Stimulated activated CD4-positive, alpha-beta T cell treated with anti-CD3 and anti-CD28 coated beads, Interleukin-1b, Interleukin-23, amount 100 ng/mL, for 48 hours (primary cell): ENCODE results near the gene QPRT.
"Not testable (repeated sequence)": the region's sequence is repeated elsewhere in the genome, so short reads cannot be mapped to it uniquely, and the experiment has no call there.

Experiments
- DNase-seq: peaks from one replicate; pipeline ENCODE4 v3.0.0-alpha.2; 2020

Gene QPRT

DNA sequence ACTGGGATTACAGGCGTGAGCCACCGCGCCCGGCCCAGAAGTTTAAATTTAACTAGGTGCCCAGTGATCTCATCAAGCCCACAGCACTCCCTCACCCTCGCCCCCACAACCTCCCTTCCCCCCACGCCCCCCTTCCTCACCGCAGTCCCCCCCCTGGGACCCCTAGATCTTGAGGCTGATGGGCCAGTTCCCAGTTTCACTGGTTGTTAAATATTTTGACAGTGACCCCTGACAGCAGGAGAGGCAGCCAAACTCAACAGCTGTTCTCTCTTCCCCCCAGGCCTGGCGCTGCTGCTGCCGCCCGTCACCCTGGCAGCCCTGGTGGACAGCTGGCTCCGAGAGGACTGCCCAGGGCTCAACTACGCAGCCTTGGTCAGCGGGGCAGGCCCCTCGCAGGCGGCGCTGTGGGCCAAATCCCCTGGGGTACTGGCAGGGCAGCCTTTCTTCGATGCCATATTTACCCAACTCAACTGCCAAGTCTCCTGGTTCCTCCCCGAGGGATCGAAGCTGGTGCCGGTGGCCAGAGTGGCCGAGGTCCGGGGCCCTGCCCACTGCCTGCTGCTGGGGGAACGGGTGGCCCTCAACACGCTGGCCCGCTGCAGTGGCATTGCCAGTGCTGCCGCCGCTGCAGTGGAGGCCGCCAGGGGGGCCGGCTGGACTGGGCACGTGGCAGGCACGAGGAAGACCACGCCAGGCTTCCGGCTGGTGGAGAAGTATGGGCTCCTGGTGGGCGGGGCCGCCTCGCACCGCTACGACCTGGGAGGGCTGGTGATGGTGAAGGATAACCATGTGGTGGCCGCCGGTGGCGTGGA, 15.6 kb downstream of the QPRT start:
- DNase-seq: no peak

DNA sequence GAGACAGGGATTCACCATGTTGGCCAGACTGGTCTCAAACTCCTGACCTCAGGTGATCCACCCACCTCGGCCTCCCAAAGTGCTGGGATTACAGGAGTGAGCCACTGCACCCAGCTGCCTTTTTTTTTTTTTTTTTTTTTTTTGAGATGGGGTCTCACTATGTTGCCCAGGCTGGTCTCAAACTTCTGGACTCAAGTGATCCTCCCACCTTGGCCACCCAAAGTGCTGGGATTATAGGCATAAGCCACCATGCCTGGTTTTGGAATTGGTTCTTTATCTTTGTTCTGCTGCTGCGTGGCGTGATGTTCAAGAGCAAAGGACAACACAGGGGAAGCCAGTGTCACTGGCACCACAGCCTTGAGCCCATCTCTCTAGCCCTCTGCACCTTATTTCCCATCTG, 16.7 kb downstream of the QPRT start:
- not testable (repeated sequence) for DNase-seq

- no peak for DNase-seq
Measured at GRCh38 chr16:29696881-29697331, 17.9 kb downstream of the QPRT start.

GRCh38 chr16:29697391-29697790, 18.4 kb downstream of the QPRT start:
- no peak for DNase-seq

DNA sequence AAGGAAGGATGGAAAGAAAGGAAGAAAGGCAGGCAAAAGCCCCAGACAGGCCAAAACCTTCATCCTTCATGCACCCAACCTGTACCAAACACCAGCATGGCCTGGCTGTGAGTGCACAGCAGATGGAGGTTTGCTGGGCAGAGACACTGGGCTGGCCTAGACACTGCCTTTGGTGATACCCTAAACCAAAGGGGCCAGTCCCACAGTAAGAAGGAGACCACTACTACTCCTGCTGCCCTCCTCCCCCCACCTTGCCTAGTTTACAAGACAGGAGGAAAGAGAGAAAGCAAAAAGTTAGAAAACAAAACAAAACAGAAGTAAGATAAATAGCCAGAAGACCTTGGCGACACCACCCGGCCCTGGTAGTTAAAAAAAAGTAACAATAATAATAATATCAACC, 19.1 kb downstream of the QPRT start:
- DNase-seq: no peak

DNA sequence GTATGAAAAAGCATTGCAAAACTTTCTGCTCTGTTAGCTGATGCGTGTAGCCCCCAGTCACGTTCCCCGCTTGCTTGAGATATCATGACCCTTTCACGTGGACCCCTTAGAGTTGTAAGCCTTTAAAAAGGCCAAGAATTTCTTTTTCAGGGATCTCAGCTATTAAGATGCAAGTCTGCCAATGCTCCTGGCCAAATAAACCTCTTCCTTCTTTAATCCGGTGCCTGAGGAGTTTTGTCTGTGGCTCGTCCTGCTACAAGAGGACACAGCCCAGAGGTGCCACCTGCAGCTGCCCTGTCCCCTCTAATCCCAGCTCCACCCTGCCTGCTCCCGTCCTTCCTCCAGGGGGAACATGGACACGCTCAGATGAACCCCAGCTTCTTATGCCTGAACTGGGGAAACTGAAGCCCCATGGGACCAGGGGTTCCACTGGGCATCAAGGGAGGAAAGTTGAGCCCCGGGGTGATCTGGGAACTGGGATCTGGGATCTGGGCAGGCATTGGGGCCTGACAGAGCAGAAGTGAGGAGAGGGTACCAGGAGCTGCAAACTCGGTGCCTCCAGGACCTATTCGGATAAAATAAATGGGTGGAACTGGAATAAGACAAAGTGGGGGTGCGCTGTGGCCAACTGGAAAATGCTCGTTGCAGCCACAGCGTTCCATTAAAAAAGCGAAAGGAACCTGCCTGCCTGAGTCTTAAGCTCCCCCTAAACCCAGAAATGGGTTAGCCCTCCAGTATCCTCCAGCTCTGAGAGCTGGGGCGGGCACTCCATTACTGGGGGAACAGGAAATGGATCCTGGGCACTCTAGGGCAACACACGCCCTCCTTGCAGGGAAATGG, 19.7 kb downstream of the QPRT start:
- no peak for DNase-seq

DNA sequence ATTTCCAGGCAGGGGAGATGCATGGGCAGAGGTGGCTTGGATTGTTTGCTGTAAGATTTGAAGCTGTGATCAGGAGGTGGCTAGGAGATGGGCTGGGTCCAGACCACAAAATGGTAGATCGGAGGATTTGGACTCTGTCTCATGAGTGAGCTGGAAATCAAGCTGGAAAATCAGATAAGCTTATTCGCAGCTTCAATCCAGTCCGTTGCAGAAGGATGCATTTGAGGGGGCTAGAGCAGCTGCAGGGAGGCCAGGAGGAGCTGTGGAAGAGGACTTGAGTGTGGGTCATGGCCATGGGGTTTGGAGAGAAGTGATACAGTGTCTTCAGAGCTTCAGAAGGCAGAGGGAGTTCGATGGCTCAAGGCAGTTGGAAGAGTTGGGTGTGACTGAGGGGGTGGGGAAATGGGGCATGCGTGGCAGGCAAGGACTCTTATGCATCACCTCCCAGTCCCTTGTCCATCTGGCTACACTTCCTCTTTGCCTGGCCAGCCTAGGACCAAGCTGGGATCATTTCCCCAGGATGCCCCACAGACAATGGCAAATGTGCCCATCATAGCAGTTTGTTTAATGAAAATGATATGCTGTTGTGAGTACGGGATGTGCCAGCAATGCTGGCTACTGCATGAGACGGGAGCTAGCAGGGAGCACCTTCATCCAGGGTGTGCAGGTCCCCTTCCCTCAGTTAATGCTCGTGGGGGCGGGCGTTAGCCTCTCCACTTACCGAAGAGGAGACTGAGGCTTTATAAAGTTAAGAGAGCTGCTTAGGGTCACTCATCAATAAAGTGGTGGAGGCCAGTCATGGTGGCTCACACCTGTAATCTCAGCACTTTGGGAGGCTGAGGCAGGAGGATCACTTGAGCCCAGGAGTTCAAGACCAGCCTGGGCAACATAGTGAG, 20.6 kb downstream of the QPRT start:
- DNase-seq: no peak

- DNase-seq: peak; percentile 75
Measured at GRCh38 chr16:29700253-29700987, 21.4 kb downstream of the QPRT start.

DNA sequence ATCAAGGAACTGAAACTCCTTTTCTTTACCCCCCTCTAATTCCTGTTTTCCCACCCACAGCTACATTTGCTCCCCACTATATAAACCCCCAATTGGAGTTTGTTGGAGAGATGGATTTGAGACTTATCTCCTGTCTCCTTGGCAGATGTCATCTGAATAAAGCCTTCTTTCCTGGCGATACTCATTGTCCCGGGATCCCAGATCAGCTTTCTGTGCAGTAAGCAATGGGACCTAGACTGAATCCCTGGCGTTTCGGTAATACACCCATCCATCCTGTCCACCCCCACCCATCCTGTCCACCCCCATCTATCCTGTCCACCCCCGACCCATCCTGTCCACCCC, 22.2 kb downstream of the QPRT start:
- no peak for DNase-seq

GRCh38 chr16:29702269-29702668, 23.3 kb downstream of the QPRT start:
- DNase-seq: peak; percentile 11

DNA sequence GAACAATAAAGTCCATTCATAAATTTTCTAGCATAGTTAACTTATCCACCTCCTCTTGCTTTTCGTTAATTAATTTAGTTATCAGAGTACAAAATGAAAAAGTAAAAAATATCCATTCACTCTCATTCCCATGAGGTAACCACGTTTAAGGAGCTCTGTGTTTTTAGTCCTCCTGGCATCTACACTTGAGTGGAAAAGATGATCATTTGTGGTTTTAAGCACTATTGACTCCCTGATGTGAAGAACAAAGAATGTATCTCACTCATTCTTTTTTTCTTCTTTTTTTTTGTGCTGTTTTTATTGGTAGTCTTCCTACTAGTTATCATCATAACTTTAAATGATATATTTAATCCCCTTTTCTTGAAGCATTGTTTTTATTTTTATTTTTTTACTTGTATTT, 26.1 kb downstream of the QPRT start:
- DNase-seq: no peak

- DNase-seq: not testable (repeated sequence)
Measured at GRCh38 chr16:29707160-29707559, 28.2 kb downstream of the QPRT start.

GRCh38 chr16:29708917-29709600, 30.1 kb downstream of the QPRT start:
- DNase-seq: no peak

DNA sequence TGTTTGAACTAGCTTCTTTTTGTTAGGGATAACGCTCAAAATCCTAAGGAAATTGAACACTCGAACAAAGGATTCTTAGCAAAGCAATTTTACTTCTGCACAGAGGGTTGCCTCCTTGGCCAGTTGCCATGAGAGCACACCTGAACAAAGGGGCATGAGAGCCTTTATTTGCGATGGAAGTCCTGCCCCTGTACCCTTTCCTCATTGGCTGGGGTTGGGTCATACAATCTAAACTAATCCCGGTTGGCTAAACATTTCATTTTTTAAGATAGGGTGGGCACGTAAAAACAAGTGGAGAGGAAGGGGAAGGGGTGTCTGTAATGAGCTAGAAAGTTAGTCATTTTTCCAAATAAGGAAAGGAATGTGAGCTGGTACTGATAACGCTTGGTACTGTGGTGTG, 30.7 kb downstream of the QPRT start:
- not testable (repeated sequence) for DNase-seq

DNA sequence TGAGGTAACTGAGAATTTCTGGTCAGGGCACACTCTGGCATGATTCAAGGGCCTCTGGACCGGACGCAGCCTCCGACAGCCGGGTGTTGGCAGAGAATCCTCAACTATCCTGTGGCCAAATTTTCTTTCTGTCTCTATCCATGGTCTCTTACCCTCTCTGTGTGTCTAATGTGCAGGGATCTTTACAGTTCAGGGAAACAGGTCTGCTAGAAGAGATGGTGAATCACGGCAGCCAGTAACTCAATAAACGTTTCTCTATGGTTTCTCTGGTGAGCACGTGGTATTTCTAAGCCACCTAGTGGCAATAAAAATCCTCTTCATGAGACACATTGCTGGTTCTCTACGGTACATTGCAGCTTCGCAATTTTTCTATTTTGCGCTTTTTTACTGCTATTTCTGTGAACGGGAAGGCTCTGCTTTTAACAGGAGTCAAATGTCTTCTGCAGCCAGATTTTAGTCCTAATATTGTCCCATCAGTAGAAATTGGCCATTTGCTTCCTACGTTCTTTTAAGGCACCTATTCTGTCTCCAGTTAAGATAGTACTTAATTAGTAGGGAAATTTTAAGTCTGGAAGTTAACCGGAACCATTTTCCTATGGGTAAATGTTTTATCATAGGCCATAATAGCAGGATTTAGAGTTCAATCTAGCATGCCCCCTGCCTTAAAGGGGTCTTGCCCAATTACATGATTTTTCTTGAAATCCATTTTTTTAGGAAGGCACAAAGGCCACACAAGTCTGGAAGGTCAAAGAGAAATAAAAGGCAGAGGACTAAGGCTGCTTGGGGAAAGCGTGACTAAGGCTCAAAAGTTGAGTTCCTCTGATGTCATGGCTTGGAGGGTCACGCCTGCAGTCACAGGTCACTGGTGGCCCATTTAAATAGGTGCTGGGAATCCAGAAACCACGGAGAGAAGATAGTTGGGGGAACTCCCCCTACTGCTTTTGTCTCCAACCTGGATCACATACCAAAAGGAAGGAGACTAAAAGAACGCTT, 31.5 kb downstream of the QPRT start:
- DNase-seq: peak; percentile 51

- DNase-seq: no peak
Measured at GRCh38 chr16:29712809-29713208, 33.8 kb downstream of the QPRT start.

DNA sequence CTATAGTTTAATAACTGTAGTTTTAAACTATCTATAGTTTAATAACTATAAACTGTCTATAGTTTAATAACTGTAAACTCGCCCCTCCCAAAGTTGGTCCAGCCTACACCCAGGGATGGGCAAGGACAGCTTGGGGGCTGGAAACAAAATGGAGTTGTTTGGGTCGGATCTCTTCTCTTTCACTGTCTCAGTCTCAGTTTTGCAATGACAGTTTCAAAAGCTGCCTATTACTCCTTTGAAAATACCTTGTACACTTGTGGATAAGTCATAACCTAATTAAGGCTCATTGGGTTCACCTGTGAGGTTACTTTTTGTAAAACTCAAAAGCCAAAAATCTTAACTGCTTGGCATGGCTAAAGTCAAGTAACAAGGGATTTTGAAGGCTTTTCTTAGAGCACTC, 35.4 kb downstream of the QPRT start:
- DNase-seq: no peak

DNA sequence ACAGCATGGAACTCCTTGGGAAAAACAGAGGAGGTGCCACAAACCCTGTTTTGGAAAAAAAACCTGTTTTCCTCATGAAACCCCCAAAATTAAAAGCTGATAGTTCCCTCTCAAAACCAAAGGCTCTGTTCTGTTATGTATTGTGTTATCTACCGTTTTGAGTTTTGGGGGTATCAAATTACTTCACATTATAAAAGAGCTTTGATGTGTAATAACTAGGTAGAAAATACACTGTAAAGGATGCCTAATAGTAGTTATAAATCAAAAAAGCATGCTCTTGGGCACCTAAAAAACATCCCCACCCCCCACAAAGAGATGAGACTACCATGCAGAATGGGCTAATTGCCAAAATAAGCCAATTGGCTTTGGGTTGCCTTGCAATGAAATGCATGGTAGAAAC, 36.0 kb downstream of the QPRT start:
- DNase-seq: no peak

DNA sequence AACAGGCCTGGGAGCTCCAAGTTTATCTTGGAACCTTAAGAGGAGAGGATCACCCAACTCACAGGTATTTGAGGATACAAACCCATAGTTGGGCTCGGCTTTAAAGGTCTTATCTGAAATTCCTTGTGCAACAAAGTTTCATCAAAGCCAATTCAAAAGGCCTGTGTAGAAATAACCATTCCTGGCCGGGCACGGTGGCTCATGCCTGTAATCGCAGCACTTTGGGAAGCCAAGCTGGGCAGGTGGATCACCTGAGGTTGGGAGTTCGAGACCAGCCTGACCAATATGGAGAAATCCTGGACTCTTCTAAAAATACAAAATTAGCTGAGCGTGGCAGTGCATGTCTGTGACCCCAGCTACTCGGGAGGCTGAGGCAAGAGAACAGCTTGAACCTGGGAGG, 38.1 kb downstream of the QPRT start:
- DNase-seq: no peak

DNA sequence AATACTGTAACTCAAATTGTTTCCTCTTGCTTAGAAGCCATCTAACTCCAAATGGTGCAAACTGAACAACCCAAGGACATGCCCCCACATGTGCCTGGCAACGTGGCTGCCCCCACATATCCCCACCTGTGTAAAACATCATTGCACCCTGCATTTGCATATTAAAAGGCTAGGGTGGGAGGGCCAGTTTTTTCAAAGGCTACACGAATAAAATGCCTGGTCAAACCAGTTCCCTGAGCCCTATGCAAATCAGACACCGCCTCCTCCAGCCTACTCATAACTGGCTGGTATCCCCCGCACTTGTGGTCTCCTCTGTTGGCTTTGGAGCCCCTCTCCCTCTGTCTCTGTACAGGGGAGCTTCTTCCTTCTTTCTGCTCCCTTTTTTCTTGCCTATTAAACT, 40.1 kb downstream of the QPRT start:
- no peak for DNase-seq

DNA sequence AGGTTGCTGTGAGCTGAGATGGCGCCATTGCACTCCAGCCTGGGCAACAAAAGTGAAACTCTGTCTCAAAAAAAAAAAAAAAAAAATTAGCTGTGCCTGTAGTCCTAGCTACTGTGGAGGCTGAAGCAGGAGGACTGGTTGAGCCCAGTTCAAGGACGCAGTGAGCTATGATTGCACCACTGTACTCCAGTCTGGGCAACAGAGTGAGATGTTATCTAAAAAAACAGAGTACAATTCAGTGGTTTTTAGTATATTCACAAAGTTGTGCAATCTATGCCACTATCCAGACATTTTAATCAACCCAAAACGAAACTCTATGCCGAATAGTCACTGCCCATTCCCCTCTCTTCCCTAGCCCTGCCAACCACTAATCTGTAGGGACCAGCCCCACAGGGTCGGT, 41.7 kb downstream of the QPRT start:
- DNase-seq: no peak
